Measurements from ENCODE around the gene ELMO3.

GRCh38 chr16:67173808-67174705 is 24.9 kb upstream of the ELMO3 start:
- TF ChIP-seq CTCF (IDR thresholded peaks at IDR 0.05) (peak in 5 of 6 experiments; percentile 21 to 54 (median 36)), POLR2A (IDR thresholded peaks at IDR 0.05) (peak in 3 of 4 donors; percentile 46 to 82 (median 70))

Data from esophagus squamous epithelium (tissue), 4 donors.